ENCODE results near the gene MBD3. TPM values are rescaled to one million over a fixed set of nuclear protein-coding genes. Genes with fewer than 3 reads are reported as not detected.

The MBD3 gene
- total RNA-seq, 1 donor from 2014 or later: 98.2 TPM

DNA sequence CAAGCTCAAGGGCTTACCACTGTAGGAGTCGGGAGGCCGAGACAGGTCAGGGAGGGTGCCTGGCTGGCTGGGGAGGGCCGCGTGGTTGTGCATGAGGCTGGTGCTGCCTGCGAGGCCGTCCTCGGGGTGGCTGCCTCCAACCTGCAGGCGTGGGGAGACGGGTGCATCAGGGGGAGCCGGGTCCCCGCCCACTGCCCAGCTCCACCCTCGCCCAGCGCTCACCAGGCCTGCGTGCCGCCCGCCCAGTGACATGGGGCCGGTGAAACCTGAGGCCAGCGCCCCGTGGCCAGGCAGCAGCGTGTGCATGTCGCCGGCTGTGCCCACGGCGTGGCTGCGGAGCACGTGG is 26.4 kb upstream of the MBD3 start:
- no peak for DNase-seq (ENCODE audit: low read depth)

- peak; percentile 11 for DNase-seq (ENCODE audit: low read depth)
Measured at GRCh38 chr19:1618157-1619093, 25.8 kb upstream of the MBD3 start.

GRCh38 chr19:1616875-1617274 is 24.2 kb upstream of the MBD3 start:
- DNase-seq (ENCODE audit: low read depth): no peak

DNA sequence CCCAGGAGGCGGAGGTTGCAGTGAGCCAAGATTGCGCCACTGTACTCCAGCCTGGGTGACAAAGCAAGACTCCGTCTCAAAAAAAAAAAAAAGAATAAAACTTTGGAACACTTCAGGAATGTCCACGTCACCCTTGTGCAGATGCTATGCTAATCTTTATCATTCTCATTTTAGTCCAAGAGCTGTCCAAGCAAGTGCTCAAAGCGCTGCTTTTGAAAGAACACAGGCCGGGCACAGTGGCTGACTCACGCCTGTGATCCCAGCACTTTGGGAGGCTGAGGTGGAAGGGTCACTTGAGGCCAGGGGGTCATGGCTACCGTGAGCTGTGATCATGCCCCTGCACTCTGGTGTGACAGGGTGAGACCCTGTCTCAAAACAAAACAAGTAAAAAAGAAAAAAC is 23.7 kb upstream of the MBD3 start:
- DNase-seq (ENCODE audit: low read depth): no peak

- DNase-seq (ENCODE audit: low read depth): no peak
Measured at GRCh38 chr19:1615156-1615765, 22.6 kb upstream of the MBD3 start.

DNA sequence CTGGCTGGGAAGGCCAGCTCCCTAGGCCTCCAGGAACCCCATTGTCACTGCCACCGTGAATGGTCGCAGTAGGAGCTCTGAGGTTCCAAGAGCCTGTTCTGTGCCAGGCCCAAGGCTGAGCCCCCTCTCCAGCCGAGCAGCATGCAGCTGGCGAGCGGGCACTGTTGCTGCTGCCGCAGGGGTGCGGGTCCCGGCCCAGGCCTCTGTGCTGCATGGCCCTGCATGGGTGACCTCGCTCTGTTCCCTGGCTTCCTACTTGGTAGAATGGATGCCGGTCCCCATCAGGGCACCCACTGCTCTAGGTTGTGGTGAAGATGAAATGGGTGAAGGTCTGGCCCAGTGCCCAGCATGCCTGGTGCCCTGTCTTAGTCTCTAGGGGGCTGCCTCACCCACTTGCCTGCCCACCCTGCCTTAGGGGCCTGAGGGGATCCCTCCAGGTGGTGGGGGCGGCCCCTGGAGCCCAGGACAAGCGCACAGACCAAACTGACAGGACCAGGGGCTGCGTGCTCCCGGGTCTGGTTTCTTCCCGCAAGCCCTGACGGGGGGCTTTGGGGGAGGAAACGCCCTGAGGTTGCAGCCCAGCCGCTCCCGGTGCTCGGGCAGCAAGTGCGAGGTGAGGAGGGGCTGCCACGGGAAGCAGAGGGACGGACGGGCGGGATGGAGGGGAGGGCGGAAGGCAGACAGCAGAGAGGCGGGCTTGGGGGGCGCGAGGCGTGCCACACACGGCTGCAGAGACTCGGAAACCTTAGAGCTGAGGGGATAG is 21.3 kb upstream of the MBD3 start:
- DNase-seq (ENCODE audit: low read depth): no peak

DNA sequence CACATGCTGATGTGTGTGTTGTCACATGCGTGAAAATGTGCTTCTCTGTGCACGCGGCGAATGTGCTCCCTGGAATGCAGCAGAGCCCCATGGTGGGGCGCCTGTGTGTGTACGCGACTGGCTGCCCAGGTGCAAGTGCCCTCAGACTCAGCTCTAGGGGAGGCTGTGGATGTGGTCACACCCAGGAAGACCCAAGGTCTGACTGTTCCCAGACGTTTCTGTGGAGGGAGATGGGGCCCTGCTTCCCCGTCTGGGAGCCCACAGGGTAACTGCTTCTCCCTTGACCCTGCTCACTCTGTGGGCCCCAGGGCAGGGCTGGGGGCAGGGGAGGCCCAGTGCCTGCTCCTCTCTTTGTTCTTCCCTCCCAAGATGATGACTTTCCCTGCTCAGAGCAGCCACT is 20.5 kb upstream of the MBD3 start:
- DNase-seq (ENCODE audit: low read depth): no peak

DNA sequence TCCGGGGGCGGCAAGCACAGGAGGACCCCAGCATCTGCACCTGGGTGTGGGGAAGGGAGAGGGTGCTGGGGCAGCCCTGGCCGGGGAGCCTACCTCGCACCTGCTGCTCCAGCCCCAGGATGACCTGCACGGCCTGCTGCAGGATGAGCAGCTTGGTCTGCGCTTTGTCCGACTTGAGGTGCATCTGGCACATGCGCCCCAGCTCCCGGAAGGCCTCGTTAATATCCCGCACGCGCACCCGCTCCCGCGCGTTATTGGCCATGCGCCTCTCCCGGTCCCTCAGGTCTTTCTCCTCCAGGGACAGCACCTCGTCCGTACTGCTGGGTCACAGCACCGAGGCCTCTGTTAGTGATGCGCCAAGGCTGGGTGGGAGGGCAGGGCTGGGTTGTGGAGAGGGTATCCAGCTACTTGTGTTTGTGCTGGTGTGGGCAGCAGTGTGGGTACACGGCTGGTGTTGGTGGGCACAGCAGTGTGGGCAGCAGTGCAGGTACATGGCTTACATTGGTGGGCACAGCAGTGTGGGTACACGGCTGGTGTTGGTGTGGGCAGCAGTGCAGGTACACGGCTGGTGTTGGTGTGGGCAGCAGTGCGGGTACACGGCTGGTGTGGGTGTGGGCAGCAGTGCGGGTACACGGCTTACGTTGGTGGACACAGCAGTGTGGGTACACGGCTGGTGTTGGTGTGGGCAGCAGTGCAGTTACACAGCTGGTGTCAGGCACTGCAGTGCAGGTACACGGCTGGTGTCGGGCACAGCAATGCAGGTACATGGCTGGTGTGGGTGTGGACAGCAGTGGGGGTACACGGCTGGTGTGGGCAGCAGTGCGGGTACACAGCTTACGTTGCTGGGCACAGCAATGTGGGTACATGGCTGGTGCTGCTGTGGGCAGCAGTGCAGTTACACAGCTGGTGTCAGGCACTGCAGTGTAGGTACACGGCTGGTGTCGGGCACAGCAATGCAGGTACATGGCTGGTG is 19.7 kb upstream of the MBD3 start:
- DNase-seq (ENCODE audit: low read depth): no peak

GRCh38 chr19:1611353-1611752 is 18.7 kb upstream of the MBD3 start:
- no peak for DNase-seq (ENCODE audit: low read depth)

- no peak for DNase-seq (ENCODE audit: low read depth)
Measured at GRCh38 chr19:1610579-1610978, 17.9 kb upstream of the MBD3 start.

GRCh38 chr19:1609680-1610474 is 17.2 kb upstream of the MBD3 start:
- DNase-seq (ENCODE audit: low read depth): no peak

GRCh38 chr19:1609103-1609396 is 16.4 kb upstream of the MBD3 start:
- DNase-seq (ENCODE audit: low read depth): no peak

GRCh38 chr19:1608359-1609102 is 15.9 kb upstream of the MBD3 start:
- DNase-seq (ENCODE audit: low read depth): no peak

GRCh38 chr19:1606138-1606651 is 13.5 kb upstream of the MBD3 start:
- no peak for DNase-seq (ENCODE audit: low read depth)

DNA sequence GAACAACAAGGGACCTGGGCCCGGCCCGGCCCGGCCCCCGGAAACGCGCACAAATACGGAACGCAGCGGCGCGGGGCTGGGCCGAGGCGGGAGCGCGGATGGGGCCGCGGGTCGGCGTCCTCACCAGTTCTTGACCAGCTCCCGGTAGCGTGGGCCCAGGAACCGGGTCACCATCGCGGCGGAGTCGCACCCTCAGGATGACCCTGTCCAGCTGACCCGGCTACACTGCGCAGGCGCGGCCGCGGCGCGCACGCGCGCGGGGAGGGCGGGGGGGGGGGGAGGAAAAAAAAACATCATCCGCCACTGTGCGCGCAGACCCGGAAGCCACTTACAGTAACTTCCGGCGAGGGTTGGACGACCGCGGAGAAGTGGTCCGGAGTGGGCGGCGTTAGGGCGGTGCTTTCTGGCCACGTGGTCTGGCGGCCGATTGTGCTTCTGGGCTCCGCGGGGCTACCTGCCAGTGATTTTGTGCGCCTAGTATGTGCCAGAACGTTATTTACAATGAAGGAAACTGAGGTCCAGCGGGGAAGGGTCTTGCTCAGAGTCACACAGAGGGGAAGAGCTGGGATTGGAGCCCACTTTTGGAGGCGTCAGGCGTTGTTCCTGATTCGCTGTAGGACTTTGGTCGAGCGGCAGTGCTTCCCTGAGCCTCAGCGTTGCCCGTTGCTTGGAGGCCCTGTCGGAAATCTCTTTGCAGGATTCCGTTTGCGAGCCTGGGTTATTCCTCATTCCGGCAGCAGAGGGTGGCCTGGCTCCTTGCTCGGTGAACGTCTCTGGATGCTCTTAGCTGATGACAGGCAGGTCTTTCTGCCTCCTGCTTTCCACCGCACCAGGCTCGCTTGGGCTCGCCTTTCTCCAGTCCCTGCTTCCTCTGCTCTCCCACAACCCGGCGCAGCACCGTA is 12.8 kb upstream of the MBD3 start, which contains the start of gene UQCR11:
Gene UQCR11, minus strand, starts transcription at position 227 of the 902 bp plus-strand sequence. Its CDS starts 53 bp downstream, at position 174.
- peak; percentile 88 for DNase-seq (ENCODE audit: low read depth)

GRCh38 chr19:1602091-1602707 is 9.5 kb upstream of the MBD3 start:
- no peak for DNase-seq (ENCODE audit: low read depth)

- no peak for DNase-seq (ENCODE audit: low read depth)
Measured at GRCh38 chr19:1601613-1602064, 9.0 kb upstream of the MBD3 start.

- DNase-seq (ENCODE audit: low read depth): no peak
Measured at GRCh38 chr19:1599460-1599846, 6.8 kb upstream of the MBD3 start.

Data from renal cortical epithelial cell (primary cell).